Stimulated activated effector memory CD8-positive, alpha-beta T cell treated with anti-CD3 and anti-CD28 coated beads, Interleukin-12 subunit alpha, Interleukin-12 subunit beta, amount 100 ng/mL, for 72 hours (primary cell): ENCODE measurements around the gene AAMP.

Experiments used
- ATAC-seq: fragments of 150-1000 bp; cut with Tn5 transposase; 2 replicates; pipeline ENCODE4 v1.10.0; 2021
- DNase-seq, 2 donors: peaks; one replicate each; pipeline ENCODE4 v3.0.0; 2021 to 2022; ENCODE audit warnings: low spot score in 2 of 2
- H3K27ac Mint-ChIP-seq: one replicate; pipeline ENCODE4 v1.8.0; 2022; ENCODE audit warnings: mild to moderate bottlenecking, mixed read lengths
- H3K36me3 Mint-ChIP-seq: one replicate; pipeline ENCODE4 v1.8.0; 2022; ENCODE audit warnings: mild to moderate bottlenecking, mixed read lengths
- H3K4me1 Mint-ChIP-seq: one replicate; pipeline ENCODE4 v1.8.0; 2022; ENCODE audit warnings: mixed read lengths
- H3K4me3 Mint-ChIP-seq: one replicate; pipeline ENCODE4 v1.8.0; 2022; ENCODE audit warnings: mild to moderate bottlenecking, mixed read lengths
- H3K9me3 Mint-ChIP-seq: one replicate; pipeline ENCODE4 v1.8.0; 2022; ENCODE audit warnings: mixed read lengths

AAMP gene

DNA sequence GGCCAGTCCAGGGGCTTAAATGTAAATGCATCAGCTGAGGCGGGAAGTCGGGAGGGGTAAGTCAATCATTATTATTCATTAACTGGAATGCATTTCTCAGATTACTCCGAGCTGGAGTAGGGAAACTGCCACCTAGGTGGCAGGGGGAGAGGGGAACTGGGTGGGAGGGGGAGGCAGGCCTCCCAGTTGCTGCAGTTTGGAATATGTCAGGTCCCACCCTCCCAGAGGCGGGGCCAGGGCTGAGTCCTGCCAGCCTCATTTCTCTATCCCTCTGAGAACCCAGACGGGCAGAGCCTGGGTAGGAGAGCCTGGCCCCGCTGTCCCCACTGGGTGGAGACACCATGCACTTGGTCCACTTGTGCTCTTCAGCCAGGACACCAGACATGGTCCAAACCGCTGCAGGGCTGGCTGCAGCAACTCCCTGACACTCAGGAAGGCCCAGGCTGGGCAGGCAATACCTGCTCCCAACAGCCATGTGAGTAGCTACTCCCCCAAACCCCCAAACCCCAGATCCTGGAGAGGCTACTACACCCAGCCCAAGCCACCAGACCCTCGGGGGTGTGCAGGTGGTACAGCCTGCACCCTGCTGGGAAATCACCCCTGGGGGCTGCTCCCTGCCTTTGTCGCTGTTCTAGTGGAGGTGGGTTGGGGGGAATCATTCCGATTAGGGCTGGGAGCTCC, 9.1 kb downstream of the AAMP start, which contains the start of gene GPBAR1:
Gene GPBAR1 (plus strand): TSS at position 274 of the 681 bp plus-strand sequence. CDS start 1,710 bp downstream, outside the sequence.
- Mint-ChIP-seq H3K27ac (peak within 1 kb of the TSS; percentile 53), H3K9me3 (no peaks in the 10 kb centered on the region), H3K4me1 (peaks cover 41% of the 10 kb centered on the region), H3K36me3 (peaks cover 71% of the 10 kb centered on the region), H3K4me3 (no peak within 1 kb of the TSS)
- DNase-seq (no peak), ATAC-seq (no peak)

DNA sequence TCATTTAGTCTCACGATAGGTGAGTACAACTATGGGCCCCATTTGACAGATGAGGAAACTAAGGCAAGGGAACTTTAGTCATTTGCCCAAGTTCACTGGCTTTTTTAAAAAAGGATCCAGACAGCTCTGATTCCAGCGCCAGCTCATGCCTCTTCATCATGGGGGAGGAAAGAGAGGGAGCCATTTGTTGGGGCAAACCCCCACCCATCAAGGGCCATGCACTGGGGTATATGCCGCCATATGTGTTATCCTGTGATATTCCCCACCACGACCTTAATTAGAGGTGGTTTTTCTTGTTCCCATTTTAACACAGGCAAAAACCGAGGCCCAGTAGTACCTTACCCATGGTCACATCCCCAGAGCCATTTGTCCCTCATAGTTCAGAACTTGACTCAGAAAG, 9.8 kb downstream of the AAMP start:
- Mint-ChIP-seq H3K4me1 (peaks cover 43% of the 10 kb centered on the region), H3K27ac (peak overlapping the region; percentile 53), H3K36me3 (peaks cover 71% of the 10 kb centered on the region), H3K4me3 (no peak overlapping the region), H3K9me3 (no peaks in the 10 kb centered on the region)
- no peak for DNase-seq
- no peak for ATAC-seq

DNA sequence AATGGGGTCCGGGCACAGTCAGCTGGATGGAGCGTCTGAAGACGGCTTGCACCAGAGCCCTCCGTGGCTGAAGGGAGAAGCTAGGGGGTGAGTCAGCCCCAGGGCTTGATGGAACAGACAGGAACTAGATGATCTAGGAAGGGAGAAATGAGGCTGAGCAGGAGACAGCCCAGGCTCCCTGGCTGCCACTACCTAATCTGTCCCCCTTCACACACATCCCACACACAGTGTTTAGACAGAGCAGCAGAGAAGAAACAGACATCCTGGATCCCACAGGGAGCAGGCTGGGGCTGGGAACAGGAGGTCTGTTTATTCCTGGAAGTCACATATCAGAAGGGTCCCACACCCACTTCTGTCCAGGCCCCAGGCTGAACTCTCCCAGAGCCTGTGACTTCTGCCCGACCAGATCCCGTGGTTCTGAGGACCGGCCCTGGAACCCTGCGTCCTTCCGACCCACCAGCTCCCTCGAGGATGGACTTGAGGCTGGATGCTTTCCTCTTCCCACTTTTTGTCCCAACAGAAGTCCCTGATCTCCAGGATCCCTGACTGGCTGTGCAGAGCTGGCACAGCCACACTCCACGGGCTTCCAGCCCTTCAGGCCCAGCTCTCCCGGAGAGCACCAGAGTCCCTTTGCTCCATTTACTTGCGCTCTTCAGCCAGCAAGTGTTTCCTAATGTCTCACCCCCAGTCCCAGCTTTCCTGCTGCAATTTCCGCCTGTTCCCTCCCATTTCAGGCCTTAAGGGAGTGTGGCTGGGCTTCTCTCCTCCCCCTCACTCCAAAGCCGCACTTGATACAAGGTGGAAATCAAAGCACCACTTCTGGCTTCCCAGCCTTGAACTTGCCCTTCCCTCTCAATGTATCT, 10.6 kb downstream of the AAMP start:
- ATAC-seq (no peak), DNase-seq (no peak)
- Mint-ChIP-seq H3K4me3 (no peak overlapping the region), H3K9me3 (no peaks in the 10 kb centered on the region), H3K36me3 (peaks cover 71% of the 10 kb centered on the region), H3K4me1 (peaks cover 49% of the 10 kb centered on the region), H3K27ac (peak overlapping the region; percentile 53)

DNA sequence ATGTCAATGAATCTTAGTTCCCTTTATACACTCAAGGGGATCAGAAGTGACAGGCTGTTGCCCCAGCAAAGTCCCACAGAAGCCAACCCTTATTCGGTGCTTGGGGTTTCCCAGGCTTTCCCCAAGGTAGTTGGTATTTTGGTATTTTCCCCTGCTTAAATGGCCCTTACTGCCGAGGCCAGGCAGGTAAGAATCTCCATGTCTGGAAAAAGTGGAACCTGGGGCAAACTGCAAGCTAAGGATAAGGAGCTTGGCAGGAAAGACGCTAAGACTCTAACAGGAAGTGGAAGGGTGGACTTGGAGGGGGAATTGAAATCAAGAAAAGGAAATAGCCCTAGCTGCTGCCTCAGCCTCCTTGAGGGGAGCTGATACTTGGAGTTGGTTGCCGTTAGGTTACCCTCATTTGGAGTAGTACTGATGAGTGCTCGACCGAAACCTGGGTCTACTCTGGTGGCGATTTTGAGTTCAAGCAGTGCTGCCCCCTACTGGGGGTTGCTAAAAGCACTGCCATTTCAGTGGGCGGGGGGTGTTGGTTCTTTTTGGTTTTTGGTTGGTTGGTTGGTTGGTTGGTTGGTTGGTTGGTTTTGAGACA, 12.5 kb downstream of the AAMP start:
- DNase-seq = peak; percentile 61 to 86
- peak overlapping the region; percentile 87 for H3K27ac Mint-ChIP-seq

DNA sequence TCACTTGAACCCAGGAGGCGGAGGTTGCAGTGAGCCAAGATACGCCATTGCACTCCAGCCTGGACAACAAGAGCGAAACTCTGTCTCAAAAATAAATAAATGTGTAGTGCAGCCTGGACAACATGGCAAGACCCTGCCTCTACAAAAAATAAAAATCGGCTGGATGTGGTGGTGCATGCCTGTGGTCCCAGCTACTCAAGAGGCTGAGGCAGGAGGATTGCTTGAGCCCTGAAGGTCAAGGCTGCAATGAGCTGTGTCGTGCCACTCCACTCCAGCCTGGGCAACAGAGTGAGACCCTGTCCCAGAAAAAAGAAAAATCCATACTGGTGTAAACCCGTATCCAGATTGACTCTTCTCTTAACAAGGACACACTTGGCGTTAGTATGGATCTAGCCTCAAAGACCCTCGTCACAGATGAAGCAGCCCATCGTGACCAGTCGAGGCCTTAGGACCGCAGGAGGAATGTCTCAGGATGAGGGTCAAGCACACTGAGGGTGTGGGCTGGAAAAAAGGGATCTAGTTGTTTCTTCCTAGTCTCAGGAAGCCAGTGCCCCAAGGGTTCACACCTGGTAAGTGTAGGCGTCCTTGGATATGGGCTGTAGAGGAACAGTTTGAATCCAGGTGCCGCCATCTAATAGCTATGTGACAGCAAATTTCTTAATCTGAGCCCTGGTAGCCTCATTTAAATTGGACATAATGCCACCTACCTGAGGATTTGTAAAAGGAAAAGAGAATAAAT, 13.2 kb downstream of the AAMP start:
- peak overlapping the region; percentile 87 for H3K27ac Mint-ChIP-seq
- peaks cover 84% of the 10 kb centered on the region for H3K36me3 Mint-ChIP-seq
- DNase-seq (no peak), ATAC-seq (no peak)
- no peak overlapping the region for H3K4me3 Mint-ChIP-seq
- no peaks in the 10 kb centered on the region for H3K9me3 Mint-ChIP-seq
- H3K4me1 Mint-ChIP-seq = peaks cover 61% of the 10 kb centered on the region

More for the DNA sequence above, 12.5 kb downstream of the AAMP start:
- Mint-ChIP-seq H3K9me3 (no peaks in the 10 kb centered on the region), H3K4me1 (peaks cover 59% of the 10 kb centered on the region), H3K4me3 (peak overlapping the region; percentile 25), H3K36me3 (peaks cover 80% of the 10 kb centered on the region)
- ATAC-seq = peak; percentile 79

DNA sequence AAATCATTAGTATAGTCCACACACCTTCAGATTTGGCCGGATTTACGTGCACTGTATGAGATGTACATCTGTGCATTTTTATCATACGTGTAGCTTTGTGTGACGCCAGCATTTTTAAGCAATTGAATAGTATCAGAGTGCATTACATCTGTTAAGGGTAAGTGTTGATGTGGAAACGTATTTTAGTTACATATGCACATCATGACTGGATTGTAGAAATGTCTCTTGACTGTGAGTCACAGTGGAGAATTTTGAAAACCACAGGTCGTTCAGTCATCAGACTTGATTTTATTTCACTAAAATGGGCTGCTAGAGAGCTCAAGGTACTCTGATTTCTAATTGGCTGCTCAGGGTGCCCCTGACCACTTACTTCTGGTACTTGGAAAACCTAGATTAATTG, 14.5 kb downstream of the AAMP start:
- H3K36me3 Mint-ChIP-seq = peaks cover 90% of the 10 kb centered on the region
- no peaks in the 10 kb centered on the region for H3K9me3 Mint-ChIP-seq
- peak; percentile 60 for ATAC-seq
- H3K27ac Mint-ChIP-seq = peak overlapping the region; percentile 66
- H3K4me1 Mint-ChIP-seq = peaks cover 53% of the 10 kb centered on the region
- no peak overlapping the region for H3K4me3 Mint-ChIP-seq
- DNase-seq = no peak

DNA sequence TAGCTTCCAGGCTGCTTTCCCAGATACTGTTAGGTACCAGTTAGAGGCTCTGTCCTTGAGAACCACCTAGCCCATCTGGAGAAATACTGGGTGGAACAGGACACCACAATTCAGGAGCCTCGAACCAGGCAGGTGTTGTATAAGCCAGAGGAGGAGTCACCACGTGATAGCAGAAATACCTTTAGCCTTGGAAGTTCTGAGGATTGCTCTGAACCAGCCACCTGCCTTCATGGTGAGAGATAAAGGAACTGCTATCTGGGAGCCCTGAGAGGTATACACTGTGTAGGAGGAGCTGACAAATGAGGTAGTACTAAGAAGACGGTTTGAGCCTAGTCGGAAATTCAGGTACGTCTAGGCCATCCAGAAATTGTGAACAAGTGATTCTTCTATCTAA, 16.7 kb downstream of the AAMP start:
- ATAC-seq (no peak), DNase-seq (no peak)
- Mint-ChIP-seq H3K4me1 (peaks cover 41% of the 10 kb centered on the region), H3K9me3 (no peaks in the 10 kb centered on the region), H3K4me3 (no peak overlapping the region), H3K27ac (peak overlapping the region; percentile 84), H3K36me3 (peaks cover 98% of the 10 kb centered on the region)

DNA sequence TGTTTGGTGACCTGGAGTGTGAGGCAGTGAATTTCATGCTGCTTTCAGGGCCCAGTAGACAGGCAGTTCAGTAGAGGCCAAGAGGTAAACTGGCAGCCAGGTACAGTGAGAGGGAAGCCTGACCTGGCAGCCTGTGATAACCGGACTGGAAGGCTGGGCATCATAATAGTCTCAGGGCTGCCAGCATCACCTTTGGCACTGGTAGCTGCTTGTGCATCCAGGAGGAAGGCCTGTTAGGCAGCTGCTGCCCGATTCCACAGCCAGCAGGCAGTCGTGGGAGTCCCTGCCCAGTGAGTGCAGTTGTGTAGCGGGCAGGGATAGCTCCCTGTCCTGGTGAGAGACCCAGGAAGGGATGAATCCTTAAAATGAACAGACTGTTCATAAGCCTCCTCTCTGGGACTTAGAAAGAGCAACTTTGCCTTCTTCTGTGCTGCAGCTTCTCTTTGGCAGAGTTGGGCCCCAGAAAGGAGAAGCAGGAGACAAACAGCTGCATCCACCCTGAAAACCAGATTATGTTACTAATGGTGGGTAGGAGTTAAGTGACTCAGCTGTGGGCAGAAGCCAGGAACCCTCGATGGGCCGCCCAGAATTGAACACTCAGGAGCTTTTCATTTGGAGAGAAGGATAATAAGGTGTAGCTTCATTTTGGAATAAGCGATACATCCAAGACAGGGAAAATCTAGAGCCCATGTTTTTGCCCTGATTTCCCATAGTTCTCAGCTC, 17.3 kb downstream of the AAMP start:
- Mint-ChIP-seq H3K4me1 (peaks cover 38% of the 10 kb centered on the region), H3K9me3 (no peaks in the 10 kb centered on the region), H3K36me3 (peaks cover 100% of the 10 kb centered on the region), H3K27ac (peak overlapping the region; percentile 84), H3K4me3 (no peak overlapping the region)
- peak; percentile 56 for ATAC-seq
- no peak for DNase-seq

DNA sequence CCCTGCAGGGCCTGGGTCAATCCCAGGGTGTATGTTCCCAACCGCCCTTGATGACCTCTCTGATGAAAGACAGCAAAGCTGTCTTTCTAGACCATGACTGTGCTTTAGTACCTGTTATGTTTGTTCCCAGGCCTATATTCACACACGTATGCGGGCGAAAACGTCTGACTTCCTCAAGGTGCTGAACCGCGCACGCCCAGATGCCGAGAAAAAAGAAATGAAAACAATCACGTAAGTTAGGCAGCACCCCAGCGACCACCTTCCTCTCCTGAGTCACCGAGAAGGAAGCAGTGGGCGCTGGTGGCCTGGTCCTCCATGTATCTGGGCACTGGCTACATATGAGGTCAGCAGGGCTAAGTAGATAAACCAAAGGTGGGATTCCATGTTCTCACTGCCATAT, 20.2 kb downstream of the AAMP start:
- Mint-ChIP-seq H3K4me1 (peaks cover 22% of the 10 kb centered on the region), H3K27ac (peak overlapping the region; percentile 72), H3K36me3 (peaks cover 100% of the 10 kb centered on the region), H3K9me3 (no peaks in the 10 kb centered on the region), H3K4me3 (no peak overlapping the region)
- DNase-seq (no peak), ATAC-seq (no peak)

DNA sequence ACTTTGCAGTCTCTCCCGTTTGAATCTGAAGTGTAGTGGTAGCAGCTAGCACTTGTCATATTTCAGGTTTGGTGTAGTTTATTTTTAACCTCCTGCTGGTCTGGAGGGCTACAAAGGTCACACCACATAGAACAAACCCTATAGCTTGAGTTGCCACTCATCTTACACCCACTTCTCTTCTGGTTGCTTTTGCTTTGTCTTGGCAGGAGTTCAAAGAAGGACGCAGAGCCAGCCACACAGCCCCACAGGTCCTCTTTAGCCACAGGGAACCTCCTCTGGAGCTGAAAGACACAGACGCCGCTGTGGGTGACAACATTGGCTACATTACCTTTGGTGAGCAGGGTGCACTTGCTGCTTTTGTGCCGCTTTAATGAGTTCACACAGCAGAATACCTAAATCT, 24.7 kb downstream of the AAMP start:
- ATAC-seq (no peak), DNase-seq (no peak)
- H3K9me3 Mint-ChIP-seq = no peaks in the 10 kb centered on the region
- H3K36me3 Mint-ChIP-seq = peaks cover 100% of the 10 kb centered on the region
- H3K27ac Mint-ChIP-seq = peak overlapping the region; percentile 79
- no peak overlapping the region for H3K4me3 Mint-ChIP-seq
- peaks cover 14% of the 10 kb centered on the region for H3K4me1 Mint-ChIP-seq

DNA sequence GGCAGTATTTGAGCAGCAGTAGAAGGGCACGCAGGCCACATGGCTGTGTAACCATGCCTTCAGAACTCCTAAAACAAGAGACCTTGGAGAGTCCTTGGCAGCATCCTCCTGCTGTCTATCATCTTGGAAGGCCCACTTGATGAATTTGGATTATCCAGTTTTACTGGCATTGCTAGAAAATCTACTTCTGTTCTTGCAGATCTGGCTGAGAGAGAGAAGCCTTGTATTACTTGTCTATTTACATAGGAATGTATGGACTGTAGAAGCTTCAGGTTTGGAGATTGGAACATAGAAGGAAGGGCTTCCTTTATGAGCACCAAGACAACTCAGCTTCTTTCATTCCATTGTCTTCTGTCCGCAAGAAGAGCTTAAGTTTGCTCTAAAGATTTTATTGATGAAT, 25.3 kb downstream of the AAMP start:
- DNase-seq (no peak), ATAC-seq (no peak)
- peaks cover 14% of the 10 kb centered on the region for H3K4me1 Mint-ChIP-seq
- H3K27ac Mint-ChIP-seq = peak overlapping the region; percentile 79
- H3K36me3 Mint-ChIP-seq = peaks cover 100% of the 10 kb centered on the region
- no peaks in the 10 kb centered on the region for H3K9me3 Mint-ChIP-seq
- no peak overlapping the region for H3K4me3 Mint-ChIP-seq

DNA sequence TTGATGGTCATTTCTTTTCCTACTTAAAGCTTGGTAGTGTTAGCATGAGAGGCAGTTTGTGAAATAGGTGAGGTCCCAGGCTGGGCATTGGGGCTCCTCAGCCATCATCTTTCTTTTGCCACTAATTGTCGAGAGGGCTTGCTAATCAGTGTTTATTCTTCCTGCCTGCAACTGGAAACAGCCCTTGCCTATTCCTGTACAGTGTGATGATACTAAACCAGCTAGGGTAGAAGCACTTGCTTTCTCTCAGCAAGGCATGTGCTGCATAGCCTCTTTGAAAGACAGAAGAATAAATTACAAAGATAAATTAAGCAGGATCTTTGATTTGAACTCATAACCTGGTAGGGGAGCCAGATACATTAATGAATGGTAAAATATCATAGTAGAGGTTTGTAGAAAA, 25.7 kb downstream of the AAMP start:
- H3K4me3 Mint-ChIP-seq = no peak overlapping the region
- H3K9me3 Mint-ChIP-seq = no peaks in the 10 kb centered on the region
- no peak for ATAC-seq
- peak overlapping the region; percentile 79 for H3K27ac Mint-ChIP-seq
- no peak for DNase-seq
- H3K36me3 Mint-ChIP-seq = peaks cover 100% of the 10 kb centered on the region
- H3K4me1 Mint-ChIP-seq = peaks cover 14% of the 10 kb centered on the region

DNA sequence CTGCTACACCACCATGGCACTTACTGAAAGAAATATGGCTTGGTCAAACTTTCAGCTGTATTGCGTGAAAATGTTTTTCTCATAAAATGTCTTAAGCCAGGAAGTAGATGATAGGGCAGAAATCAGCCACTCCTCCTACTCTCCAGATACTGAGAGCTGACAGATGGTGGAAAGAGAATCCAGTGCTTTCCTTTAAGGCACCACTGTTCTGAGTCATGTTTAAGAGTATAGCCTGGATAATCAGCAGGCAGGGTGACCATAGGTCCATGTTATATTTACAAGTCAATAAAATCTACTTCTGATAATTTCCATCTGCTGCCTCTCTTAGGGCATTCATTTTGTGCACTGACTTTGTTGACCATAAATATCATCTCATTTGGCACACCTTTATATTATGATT, 31.1 kb downstream of the AAMP start:
- no peaks in the 10 kb centered on the region for H3K9me3 Mint-ChIP-seq
- H3K4me1 Mint-ChIP-seq = peaks cover 11% of the 10 kb centered on the region
- ATAC-seq (no peak), DNase-seq (no peak)
- H3K4me3 Mint-ChIP-seq = no peak overlapping the region
- peak overlapping the region; percentile 48 for H3K27ac Mint-ChIP-seq
- H3K36me3 Mint-ChIP-seq = peaks cover 100% of the 10 kb centered on the region

DNA sequence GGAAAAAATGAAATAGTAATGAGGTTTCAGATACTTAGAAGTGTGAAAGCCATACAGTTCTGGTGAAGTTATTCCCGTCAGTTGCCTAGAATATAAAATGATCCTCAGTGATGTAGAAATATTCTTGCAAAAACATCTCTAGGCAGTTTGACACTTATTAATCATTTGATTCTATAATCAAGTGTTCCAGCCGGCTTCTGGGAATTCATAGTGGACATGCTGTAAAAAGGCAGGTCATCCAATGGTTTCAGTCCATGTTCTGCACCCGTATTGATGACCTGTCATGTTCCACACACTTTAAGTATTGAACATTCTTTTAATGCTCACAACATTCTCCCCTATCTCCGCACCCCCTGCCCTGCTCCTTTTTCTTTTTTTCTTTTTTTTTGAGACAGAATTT, 33.1 kb downstream of the AAMP start:
- H3K4me1 Mint-ChIP-seq = peaks cover 17% of the 10 kb centered on the region
- H3K9me3 Mint-ChIP-seq = no peaks in the 10 kb centered on the region
- no peak overlapping the region for H3K27ac Mint-ChIP-seq
- no peak for DNase-seq
- H3K36me3 Mint-ChIP-seq = peaks cover 100% of the 10 kb centered on the region
- no peak for ATAC-seq
- no peak overlapping the region for H3K4me3 Mint-ChIP-seq
